ENCODE measurements around the gene ABCE1. TPM values are rescaled to one million over a fixed set of nuclear protein-coding genes. Genes with fewer than 3 reads are reported as not detected.

ABCE1 gene
- polyA plus RNA-seq, 2 of the 4 experiments (the other 2 are of a cell fraction) = 113 to 120 TPM

GRCh38 chr4:145148980-145149379 is 50.9 kb downstream of the ABCE1 start:
- ChIA-PET CTCF (no interaction called here), POLR2A (no interaction called here)
- DNase-seq (ENCODE audit: low read depth in 1 of 2, low spot score in 1 of 2) (no peak), FAIRE-seq (no peak), ATAC-seq (no peak)
- no peaks in the 10 kb centered on the region for H3K9me3 ChIP-seq
- no peaks in the 10 kb centered on the region for H3K4me1 ChIP-seq
- TF ChIP-seq CTCF (IDR thresholded peaks at IDR 0.05) (no peak), ZNF302 (CRISPR knock-in tag; IDR thresholded peaks at IDR 0.05) (no peak), GATA3 (IDR thresholded peaks at IDR 0.05; ENCODE audit: borderline replicate concordance) (no peak), EP300 (IDR thresholded peaks at IDR 0.05) (no peak)
- 95% methylated on average over 3 of the region's 3 CpGs for WGBS (ENCODE audit: missing lambda C conversion rate)
- H3K4me2 ChIP-seq = no peak overlapping the region
- H3K4me3 ChIP-seq = no peak overlapping the region
- no peak overlapping the region for H3K27ac ChIP-seq

- Histone ChIP-seq H3K9me3 (no peaks in the 10 kb centered on the region), H3K27ac (no peak overlapping the region), H3K4me1 (no peaks in the 10 kb centered on the region), H3K4me2 (no peak overlapping the region), H3K4me3 (no peak overlapping the region)
- POLR2A ChIA-PET = no interaction called here
- FAIRE-seq (no peak), DNase-seq (ENCODE audit: low read depth in 1 of 2, low spot score in 1 of 2) (no peak), ATAC-seq (no peak)
- 86% methylated on average over 2 of the region's 2 CpGs for WGBS (ENCODE audit: missing lambda C conversion rate)
- CTCF ChIA-PET = no interaction called here
- TF ChIP-seq HDAC2 (IDR thresholded peaks at IDR 0.05) = no peak
- TF ChIP-seq CHD2 (IDR thresholded peaks at IDR 0.05; ENCODE audit: low read length, partially characterized antibody) = no peak
- no peak for TF ChIP-seq HOXB13 (CRISPR knock-in tag; IDR thresholded peaks at IDR 0.05; ENCODE audit: low read depth)
- no peak for TF ChIP-seq RCOR1 (IDR thresholded peaks at IDR 0.05; ENCODE audit: low read depth, low read length)
- TF ChIP-seq HES2 (IDR thresholded peaks at IDR 0.05) = no peak
- no peak for TF ChIP-seq FOSB (CRISPR knock-in tag; IDR thresholded peaks at IDR 0.05)
- no peak for TF ChIP-seq BCL3 (IDR thresholded peaks at IDR 0.05)
These were observed 55.2 kb downstream of the ABCE1 start for GRCh38 chr4:145153181-145153903.

- CTCF ChIA-PET = interaction anchor here (0.6 kb wide), 1 partner anchor 605 kb away, joined by 4 read pairs; no protein-coding TSS in a partner anchor
- WGBS (ENCODE audit: missing lambda C conversion rate) = 77% methylated on average over 1 of the region's 1 CpG
- POLR2A ChIA-PET = no interaction called here
- no peak overlapping the region for H3K4me2 ChIP-seq
- H3K4me3 ChIP-seq = no peak overlapping the region
- H3K9me3 ChIP-seq = no peaks in the 10 kb centered on the region
- DNase-seq (ENCODE audit: low read depth in 1 of 2, low spot score in 1 of 2) = no peak
- no peak for ATAC-seq
- no peaks in the 10 kb centered on the region for H3K4me1 ChIP-seq
- H3K27ac ChIP-seq = no peak overlapping the region
- FAIRE-seq = no peak
- TF ChIP-seq E2F6 (IDR thresholded peaks at IDR 0.05; ENCODE audit: borderline replicate concordance, low read depth) (no peak), TP53 (CRISPR knock-in tag; IDR thresholded peaks at IDR 0.05) (no peak), PBX3 (IDR thresholded peaks at IDR 0.05) (no peak), CHD2 (IDR thresholded peaks at IDR 0.05; ENCODE audit: low read length, partially characterized antibody) (no peak), CTCF (IDR thresholded peaks at IDR 0.05) (no peak), HOXB5 (CRISPR knock-in tag; IDR thresholded peaks at IDR 0.05) (no peak), ZFP36 (IDR thresholded peaks at IDR 0.05; ENCODE audit: borderline replicate concordance, partially characterized antibody) (no peak), KDM1A (IDR thresholded peaks at IDR 0.05; ENCODE audit: low read depth) (no peak), REST (IDR thresholded peaks at IDR 0.05) (no peak), RAD21 (conservative IDR thresholded peaks at IDR 0.05 in 1 of 2, IDR thresholded peaks at IDR 0.05 in 1 of 2) (no peak), GATA3 (IDR thresholded peaks at IDR 0.05; ENCODE audit: borderline replicate concordance) (no peak), CBX2 (IDR thresholded peaks at IDR 0.05; ENCODE audit: borderline replicate concordance, low read depth) (no peak), SREBF2 (IDR thresholded peaks at IDR 0.05) (no peak)
These were observed 55.8 kb downstream of the ABCE1 start for GRCh38 chr4:145153904-145154298.

All from A549 (cell line).